GM18505 (cell line): ENCODE measurements around the gene LYZ.
"Not testable (repeated sequence)": the region's sequence is repeated elsewhere in the genome, so short reads cannot be mapped to it uniquely, and the experiment has no call there.

ENCODE experiments used
- ATAC-seq: cut with Tn5 transposase; IDR thresholded peaks from one replicate; pipeline ENCODE4 v1.9.1; 2021; ENCODE audit not compliant: unreplicated experiment
- POLR2A ChIP-seq: IDR thresholded peaks from 4 replicates; pipeline ENCODE4 v1.6.1; 2011; ENCODE audit warnings: borderline replicate concordance; ENCODE audit not compliant: insufficient read depth, insufficient read length; ENCODE audit errors: extremely low read depth

Gene LYZ

DNA sequence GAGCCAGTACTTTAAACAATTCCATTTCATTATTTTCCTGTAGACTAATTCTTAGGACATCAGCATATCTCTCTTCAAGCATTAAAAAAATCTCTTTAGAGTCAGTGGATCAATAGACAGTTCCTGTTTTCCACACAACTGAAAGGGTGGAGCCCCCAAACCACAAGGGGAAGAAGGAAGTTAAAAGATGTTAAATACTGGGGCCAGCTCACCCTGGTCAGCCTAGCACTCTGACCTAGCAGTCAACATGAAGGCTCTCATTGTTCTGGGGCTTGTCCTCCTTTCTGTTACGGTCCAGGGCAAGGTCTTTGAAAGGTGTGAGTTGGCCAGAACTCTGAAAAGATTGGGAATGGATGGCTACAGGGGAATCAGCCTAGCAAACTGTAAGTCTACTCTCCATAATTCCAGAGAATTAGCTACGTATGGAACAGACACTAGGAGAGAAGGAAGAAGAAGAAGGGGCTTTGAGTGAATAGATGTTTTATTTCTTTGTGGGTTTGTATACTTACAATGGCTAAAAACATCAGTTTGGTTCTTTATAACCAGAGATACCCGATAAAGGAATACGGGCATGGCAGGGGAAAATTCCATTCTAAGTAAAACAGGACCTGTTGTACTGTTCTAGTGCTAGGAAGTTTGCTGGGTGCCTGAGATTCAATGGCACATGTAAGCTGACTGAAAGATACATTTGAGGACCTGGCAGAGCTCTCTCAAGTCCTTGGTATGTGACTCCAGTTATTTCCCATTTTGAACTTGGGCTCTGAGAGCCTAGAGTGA is at the start of gene LYZ:
TSS of gene LYZ (plus strand) at position 220 of the 777 bp plus-strand sequence. CDS start at position 248, 28 bp downstream.
- TF ChIP-seq POLR2A: no peak
- no peak for ATAC-seq

GRCh38 chr12:69298947-69299346 is 49.2 kb upstream of the LYZ start:
- no peak for ATAC-seq
- TF ChIP-seq POLR2A: no peak

DNA sequence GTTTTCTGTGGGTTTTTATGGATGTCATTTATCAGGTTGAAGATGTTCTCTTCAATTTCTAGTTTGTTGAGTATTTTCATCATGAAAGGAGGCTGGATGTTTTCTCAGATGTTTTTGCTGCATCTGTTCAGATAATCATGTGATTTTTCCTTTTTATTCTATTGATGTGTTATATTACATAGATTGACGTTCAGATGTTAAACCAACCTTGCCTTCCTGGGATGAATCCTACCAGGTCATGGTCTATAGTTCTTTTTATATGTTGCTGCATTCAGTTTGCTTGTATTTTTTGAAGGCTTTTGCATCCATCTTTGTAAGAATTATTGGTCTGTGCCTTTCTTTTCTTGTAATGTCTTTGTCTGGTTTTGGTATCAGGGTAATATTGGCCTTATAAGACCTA is 43.9 kb upstream of the LYZ start:
- no peak for ATAC-seq

DNA sequence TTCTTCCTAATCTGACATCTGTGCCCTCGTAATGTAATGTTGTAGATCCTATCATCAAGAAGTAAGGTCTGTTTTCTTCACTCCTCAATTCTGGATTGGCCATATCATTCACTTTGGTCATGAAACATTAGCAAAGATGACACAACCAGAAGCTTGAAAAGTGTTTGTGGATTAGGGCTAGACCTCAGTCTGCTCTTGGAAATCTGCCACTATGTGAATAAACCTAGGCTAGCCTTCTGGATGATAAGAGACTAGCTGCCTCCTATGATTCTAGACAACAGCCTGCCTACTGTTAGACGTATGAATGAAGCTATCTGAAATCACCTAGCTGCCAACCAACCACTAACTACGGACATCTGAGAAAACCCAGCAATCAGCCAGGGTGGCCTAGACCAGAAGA is 38.7 kb upstream of the LYZ start:
- no peak for TF ChIP-seq POLR2A
- no peak for ATAC-seq

More for the DNA sequence above, 43.9 kb upstream of the LYZ start:
- TF ChIP-seq POLR2A: no peak

- no peak for TF ChIP-seq POLR2A
- ATAC-seq: no peak
These were observed 35.0 kb upstream of the LYZ start for GRCh38 chr12:69313209-69313608.

- not testable (repeated sequence) for ATAC-seq
These were observed 31.4 kb upstream of the LYZ start for GRCh38 chr12:69316784-69317183.

GRCh38 chr12:69317233-69317632 is 30.9 kb upstream of the LYZ start:
- not testable (repeated sequence) for ATAC-seq

GRCh38 chr12:69318225-69318624 is 30.0 kb upstream of the LYZ start:
- no peak for ATAC-seq
- no peak for TF ChIP-seq POLR2A

DNA sequence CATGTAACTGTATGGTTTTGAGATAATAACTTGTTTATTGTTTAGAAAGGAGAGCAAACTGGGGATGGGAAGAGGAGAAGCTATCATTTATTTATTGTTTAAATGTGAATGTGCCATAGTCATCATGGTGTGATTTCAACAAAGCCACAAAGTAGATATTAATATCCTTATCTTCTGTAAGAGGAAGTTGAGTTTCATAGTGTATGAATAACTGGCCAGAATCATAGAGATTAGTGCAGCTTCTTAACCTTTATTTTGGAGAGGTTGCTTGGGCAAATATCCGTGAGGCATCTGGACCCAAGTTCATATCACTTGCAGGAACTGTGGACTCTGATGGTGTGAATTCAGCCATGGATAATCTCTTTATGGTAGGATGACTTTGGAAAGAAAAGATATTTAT is 26.8 kb upstream of the LYZ start:
- no peak for TF ChIP-seq POLR2A
- no peak for ATAC-seq

DNA sequence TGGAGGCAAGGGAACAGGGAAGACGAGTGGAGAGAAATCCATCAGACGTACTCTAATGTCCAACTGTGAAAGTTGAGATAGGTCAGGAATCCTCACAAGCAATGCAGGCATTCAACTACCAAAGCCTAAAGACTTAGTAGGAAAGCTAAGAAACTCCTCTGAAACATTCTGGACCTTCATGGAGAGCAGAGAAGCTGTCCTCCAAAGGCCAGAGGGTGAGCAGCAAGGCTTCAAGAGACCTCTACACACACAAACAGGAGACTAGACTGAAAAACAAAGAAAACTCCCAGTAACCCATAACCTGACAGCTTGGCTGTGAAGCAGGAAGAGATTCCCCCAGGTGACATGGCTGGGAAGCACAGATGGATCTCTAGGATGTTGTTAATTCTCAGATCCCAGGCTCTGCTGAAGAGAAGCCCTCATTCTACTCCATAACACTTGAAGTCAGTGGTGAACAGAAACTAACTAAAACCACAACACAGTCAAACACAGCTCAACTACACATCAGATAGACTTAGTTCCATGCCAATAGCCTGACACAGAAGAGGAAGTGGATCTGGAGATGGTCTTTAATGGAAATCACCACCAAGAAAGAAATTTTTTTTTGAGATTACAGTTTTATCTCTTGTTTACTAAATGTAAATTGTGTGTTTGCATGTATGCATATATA is 23.2 kb upstream of the LYZ start:
- TF ChIP-seq POLR2A: no peak
- peak; percentile 100 for ATAC-seq

- TF ChIP-seq POLR2A: no peak
- no peak for ATAC-seq
These were observed 19.8 kb upstream of the LYZ start for GRCh38 chr12:69328426-69328825.

DNA sequence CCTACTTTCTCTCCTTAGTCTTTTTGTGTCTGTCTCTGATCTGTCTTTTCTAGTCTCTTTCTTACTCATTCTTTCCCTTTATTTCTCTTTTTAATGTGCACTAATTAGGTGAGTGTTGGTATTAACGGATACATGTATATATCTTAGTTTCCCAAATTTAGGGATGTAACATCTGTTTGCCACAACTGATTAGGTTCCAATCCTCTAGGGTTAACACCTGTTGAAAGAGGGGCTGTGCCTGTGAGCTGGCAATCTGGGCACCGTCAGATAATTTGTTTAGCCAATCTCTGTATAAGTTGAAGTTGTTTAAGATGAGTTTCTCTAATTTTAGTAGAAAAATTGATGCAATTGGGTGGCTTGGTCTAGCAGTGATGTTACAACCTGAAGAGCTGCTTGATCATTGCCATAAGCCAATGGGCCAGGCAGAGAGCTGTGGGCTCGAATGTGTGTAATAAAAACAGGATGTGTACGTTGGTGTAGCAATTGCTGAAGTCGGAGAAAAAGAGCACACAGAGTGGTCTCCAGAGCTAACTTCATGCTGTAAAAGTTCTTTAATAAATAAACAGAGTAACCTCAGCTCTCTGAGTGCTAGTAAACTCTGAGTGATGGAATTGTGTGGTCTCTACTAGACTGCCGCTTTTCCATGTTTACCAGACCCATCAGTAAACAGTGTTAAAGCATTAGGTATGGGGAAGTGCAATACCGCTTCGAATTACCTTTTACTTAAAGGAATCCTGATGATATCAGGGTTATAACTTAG is 18.3 kb upstream of the LYZ start:
- no peak for ATAC-seq

GRCh38 chr12:69330475-69331473 is 17.4 kb upstream of the LYZ start:
- peak; percentile 34 for TF ChIP-seq POLR2A
- peak; percentile 67 for ATAC-seq

More for the DNA sequence above, 18.3 kb upstream of the LYZ start:
- TF ChIP-seq POLR2A: no peak
